ENCODE results near the gene PTPRT. TPM values are rescaled to one million over a fixed set of nuclear protein-coding genes. Genes with fewer than 3 reads are reported as not detected.

PTPRT gene
- total RNA-seq, 1 experiment from 2014 or later = not detected

DNA sequence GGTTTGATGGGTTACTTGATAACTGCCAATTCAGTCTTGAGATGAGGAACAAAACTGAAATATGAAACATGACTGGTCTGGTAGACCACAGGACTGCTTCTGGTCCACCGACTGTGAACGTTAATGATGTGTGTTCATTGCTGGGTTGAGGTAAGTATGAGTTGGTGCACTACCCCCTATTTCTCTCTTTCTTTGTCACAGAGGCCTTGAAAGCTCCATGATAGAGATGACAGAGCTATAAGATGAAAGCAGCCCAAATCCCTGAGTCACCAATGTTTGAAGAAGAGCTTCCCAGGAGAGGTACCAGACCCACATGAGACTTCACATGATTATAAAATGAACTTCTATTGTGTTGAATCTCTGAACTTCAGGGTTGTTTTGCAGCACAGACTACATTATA is 555.5 kb downstream of the PTPRT start:
- DNase-seq (ENCODE audit: low spot score) = no peak

DNA sequence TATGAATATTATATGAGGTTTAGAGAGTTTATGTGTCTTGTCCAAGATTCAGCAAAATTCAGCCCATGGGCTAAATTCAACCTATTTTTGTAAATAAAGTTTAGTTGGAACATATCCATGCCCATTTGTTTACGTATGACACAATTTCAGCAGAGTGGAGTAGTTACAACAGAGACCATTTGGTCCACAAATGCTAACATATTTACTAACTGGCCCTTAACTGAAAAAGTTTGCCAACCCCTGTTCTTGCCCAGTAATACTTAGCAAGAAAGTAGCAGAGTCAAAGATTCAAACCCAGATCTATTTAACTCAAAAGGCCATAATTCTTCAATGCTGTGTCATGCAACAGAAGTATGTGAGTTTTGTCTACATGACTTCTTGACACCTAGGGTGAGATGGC is 561.0 kb downstream of the PTPRT start:
- DNase-seq (ENCODE audit: low spot score) = no peak

DNA sequence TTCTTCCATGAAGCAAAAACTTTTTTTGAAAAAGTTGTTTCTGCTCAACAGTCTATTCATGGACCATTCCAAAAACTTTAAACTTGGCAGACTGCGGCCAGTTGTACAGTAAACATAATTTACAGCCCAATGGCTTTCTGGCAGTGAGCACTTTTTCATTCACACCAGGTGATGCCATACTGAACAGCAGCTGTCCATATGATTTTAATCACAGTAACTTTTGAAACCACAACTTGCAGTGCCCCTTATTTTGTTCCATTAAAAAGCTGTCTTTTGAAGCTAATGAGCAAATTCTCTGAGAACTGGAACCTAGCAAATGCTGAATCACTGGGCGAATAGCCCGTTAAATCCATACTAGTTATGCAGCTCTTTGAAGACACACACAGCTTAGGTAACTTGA is 576.6 kb downstream of the PTPRT start:
- DNase-seq (ENCODE audit: low spot score) = no peak

DNA sequence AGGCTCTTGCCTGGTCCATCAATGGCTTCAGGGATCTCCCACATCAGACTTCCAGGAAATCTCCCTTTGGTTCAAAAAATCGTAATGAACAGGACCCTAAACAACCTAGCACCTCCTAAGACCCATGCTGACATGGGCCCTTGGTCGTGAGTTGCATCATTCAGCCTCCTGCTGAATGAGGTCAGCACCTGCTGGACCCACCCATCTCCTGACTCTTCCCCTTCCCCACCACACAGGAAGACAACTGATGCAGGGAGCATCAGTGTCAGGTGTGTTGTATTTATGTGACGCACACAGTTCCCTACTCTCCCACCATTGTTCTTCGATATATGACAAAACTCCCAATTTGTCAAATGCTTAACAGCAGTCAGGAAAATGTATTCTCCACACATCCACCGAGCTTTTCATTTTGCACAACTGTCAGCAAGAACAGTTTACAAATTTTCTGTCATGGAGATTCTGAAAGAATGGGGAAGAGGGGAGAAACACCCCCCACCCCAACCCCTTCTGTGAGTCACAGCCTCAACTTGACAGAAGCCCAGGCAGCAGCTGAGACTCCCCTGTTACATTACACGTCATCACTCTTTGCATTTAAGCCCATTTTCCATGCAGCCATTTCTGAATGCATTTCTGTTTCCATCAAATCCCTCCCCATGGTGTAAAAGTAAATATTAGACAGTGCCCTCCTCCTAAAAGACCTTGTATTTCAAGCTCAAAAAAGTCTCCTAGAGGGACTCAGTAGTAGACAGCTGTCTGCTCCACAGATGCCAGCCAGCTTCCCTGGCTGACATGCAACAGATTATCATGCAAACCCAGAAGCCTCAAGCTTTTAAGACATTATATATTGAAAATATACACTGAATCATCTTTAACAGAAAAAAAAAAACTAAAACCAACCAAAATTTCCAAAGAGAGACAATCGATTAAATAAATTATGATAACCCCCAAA is 577.5 kb downstream of the PTPRT start:
- no peak for DNase-seq (ENCODE audit: low spot score)

DNA sequence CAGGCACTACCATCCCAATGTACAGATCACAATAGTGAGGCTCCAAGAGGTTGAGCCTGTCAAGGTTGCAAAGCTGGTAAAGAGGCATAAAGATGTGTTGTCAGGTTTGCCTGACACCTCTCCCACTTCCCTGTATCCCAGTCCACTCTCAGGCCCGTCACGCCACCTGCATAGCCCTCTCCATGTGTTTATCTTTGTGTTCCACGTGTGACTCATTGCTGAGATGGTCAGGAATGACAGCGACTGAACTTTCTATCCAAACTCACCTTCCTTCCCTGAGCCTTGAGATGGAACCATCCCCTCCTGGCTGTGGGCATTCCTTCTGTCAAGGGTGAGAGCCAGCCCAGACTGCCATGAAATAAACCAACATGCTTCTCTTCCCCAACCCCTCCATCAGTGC is 578.3 kb downstream of the PTPRT start:
- DNase-seq (ENCODE audit: low spot score) = no peak

DNA sequence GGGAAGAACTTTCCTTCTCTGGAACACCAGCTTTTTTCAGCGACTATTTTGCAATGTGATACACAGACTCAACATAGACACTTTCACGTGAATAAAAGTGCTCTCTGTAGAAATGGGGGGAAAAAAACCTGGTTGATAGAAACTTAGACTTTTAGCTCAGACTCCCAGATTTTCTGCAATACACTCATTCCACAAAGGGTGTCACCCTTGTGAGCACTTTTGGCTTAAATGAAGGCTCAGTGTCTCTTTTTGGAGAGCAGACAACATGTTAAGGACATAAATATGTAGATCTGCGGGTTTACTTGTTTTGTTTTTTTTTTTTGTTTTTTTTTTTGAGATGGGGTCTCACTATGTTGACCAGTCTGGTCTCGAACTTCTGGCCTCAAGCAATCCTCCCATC is 579.6 kb downstream of the PTPRT start:
- DNase-seq (ENCODE audit: low spot score) = no peak

DNA sequence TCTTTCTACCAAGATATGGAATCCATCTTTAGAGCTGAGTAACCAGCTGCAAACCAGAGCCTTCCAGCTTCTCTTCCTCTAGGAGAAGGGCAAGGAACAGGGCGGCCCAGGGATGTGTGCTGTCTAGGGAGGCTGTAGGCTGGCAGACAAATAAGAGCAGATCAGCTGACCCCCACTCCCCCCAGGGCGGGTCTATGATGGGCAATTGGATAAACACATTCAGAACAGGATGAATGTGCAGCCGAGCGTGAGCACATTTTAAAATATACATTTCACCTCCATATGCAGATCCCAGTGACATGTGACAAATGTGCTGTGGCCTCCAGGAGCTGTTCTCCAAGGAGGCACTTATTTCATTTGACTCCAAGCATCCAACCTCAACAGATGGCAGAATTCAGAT is 580.1 kb downstream of the PTPRT start:
- DNase-seq (ENCODE audit: low spot score) = no peak

DNA sequence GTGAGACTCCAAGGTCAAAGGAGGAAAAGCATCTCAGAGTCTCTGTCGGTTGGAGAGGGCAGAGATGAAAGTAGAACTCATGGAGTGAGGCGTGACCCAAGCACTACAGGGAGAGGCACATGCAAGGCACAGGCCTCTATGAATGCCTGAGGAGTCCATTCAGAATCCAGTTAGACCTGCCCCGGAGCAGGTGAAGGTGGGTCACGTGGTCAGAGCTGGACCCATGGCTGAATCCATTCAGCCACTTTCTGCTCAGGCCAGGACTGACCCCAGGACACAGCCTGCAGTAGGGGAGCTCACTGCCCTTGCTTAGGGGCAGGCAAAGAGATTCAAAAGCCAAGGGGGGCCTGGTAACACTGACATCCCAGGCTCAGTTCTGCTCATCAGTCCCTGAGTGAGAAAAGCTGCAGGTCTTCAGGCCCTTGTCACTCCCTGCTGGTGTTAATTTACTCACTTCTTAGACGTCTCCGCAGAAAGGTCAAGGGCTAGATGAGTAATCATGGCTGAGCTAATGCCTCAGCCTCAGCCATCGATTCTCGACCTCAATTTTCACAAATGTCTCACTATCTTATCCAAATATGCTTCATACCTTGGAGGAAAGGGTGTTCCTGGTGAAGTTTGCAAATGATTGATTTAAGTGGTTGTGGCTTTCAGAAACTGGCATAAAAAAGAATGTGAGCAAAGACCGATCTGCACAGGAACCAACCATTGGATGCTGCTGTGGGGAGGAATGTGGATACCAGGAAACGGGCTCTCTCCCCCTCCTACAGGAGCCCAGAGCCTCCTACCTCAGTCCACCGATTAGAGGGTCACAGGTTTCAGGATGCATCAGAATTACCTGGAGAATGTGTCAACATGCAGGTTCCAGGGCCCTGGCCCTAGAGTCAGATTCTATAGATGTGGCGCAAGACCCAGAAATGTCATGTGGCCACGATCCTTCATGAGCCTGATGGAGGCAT is 584.4 kb downstream of the PTPRT start:
- DNase-seq (ENCODE audit: low spot score) = no peak

DNA sequence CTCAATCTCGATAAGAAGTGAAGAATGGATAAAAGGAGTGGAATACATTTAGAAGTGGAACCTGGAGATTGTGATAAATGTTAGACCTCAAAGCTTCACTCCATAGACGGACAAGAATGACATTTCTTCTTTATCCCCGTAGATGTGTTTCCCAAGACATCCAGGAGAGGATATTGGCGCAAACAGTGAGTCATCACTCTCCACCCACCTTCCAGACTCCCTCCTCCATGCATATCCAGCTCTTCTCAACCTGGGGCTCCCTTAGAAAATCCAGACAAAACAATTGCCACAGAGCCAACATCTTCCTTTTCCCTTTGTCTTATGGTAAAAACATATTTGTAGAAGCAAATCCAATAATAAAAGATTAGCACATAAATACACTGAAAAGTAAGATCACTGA is 586.1 kb downstream of the PTPRT start:
- no peak for DNase-seq (ENCODE audit: low spot score)

DNA sequence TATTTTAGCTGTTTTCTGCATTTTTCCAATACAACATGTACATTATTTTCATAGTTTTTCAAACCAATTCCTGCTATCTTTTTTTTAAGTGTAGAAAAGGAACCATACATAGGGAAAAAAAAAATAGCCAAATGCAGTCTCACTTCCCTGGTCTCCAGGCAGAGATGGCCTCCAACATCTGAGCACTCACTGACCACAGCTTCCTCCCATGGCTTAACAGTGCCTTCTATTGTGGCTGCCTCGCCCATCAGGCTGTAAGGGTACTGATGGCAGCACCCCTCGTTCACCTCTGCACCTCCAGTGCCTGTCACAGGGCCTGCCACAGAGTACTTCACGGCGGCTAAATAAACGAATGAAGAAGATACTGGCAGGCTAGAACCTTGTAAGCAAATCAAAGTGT is 591.1 kb downstream of the PTPRT start:
- no peak for DNase-seq (ENCODE audit: low spot score)

DNA sequence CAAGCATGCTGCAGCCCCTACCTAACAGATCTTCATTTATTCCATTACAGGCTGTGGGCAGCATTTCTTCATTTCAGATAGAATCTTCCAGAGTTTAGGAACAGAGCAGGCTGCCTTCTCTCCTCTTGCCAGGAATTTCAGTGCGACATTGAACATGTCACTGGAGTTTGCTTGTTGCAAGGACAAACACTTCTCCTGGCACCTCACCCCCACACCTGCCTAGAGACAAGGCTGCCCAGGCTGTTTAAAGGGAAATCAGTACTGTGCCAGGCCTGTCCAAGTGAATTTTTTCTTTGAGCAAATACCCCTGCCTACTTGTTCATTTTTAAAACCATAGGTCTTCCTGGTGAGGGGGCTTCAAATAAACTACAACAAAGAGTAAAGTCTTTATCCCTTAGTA is 594.1 kb downstream of the PTPRT start:
- no peak for DNase-seq (ENCODE audit: low spot score)

DNA sequence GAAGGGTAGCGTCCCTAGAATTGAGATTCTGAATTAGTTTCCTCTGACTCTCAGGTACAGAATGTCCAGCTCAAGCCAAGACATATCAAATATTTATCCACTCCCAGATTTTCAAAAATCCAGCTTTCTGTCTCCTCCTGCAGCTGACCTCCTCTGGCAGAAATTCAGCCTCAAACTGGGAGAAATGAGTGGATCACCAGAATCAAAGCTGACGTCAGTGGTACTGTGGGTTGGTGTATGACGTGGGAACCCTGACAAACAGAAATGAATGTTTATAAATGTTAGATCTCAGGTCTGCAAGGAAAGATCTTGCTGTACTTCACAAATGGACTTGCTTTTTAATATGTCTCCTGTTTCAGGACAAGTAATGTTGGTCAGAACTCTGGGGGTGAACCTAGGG is 595.0 kb downstream of the PTPRT start:
- DNase-seq (ENCODE audit: low spot score) = no peak

DNA sequence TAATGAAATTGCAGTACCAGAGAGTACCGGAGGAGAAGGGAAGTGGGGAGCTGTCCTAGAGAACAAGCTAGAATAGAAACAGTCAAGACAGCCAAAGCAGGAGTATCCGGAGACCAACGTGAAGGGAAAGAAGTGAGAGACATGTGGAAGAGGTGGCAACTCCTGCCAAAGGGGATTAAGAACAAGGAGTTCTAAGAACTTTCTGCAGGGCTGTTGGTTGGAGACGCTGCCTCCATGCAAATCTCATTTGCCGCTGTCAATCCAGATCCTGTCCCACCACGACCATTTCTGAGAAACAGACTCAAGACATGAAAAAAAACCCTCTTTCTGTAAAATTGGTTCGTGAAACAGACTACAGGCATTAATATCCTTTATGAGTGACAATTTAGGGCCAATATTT is 595.7 kb downstream of the PTPRT start:
- DNase-seq (ENCODE audit: low spot score) = no peak

DNA sequence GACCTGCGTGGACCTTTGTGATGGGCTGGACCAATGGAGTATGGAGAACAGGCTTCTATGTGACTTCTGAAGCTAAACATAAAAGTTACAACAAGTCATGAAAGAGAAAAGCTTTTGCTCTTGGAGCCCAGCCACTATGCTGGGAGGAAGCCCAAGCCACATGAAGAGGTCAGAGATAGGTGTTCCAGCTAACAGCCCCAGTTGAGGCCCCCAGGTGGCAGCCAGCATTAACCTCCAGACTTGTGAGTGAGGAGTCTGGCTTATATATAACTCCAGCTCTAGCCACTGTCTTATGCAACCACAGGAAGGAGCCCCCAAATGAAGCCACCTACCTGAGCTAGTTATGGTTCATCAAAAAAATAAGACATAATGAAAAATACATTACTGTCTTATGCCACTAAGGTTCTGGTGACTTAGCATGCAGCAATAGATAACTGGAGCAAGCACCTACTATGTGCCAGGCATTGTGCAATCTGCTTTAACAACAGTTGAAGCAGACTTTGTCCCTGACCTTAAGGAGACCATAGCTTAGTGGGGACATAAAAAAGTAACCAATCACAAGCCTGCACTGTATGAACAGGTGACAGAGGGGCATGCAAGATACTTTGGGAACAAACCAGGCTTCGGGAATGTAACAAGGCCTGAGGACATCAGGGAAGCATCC is 599.6 kb downstream of the PTPRT start:
- no peak for DNase-seq (ENCODE audit: low spot score)

DNA sequence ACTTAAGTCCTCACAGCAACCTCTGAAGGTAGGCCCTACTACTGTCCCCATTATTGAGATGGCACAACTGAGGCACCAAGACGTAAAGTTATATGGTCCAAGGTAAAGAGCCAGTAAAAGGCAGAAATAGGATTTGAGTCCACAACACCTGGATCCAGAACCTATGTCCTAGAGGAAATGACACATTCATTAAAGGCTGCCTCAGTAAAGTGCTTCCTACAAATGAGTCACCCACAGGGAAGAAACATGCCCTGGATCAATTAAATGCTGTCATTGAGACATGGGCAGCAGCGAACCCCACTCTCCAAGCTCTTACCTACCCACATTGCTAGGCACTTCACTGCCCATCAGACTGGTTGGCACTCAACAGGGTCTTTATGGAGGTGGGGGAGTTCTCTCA is 600.9 kb downstream of the PTPRT start:
- no peak for DNase-seq (ENCODE audit: low spot score)

DNA sequence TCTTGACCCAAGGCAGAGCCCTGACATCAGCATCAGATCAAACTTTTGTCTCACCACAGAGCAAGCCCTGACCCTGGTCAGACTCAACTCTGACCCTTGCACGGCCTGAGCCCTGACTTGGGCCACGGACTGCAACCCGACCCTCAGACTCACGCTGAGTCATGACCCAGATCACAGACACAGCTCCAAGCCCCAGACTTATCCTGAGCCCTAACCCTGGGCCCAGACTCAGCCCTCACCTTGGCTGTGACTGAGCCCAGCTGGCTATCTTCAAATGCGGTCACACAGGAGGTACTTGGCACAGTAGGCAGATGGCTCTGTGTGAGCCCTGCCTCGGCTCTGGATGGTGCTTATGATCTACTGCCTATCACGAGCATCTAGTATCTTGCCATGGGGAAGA is 602.3 kb downstream of the PTPRT start:
- DNase-seq (ENCODE audit: low spot score) = no peak

DNA sequence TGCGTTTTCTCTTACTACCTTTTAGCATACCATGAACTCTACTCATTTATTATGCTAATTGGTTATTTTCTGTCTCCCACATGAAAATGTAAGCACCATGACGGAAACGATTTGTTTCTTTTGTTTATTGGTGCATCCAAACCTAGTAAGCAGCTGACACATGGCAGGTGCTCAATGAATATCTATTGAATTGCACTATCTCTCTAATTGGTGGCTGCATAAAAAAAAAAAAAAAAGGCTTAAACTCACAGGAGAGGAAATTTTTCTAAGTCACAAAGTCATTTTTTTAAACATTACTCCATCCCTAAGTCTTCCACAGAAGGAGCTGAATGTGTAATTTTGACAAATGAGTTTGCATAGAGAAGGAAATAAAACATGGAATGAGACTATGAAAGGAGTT is 608.4 kb downstream of the PTPRT start:
- no peak for DNase-seq (ENCODE audit: low spot score)

DNA sequence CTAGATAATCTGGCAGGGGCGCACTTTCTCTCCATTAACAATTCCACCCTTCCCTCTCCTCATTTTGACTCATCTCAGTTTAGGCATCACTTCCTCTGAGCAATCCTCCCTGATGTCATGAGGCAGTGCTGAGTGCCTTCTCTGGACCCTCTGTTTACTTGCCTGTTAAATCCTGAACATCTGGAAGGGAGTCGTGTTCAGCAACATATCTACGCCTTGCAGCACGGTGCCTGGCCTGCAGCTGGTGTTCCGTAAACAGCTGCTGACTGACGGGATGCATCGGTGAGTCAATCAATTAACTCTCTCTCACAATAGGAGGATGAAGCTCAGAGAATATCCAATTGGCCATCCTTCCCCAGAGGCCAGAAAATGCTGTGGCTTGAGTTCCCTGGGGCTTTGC is 613.5 kb downstream of the PTPRT start:
- DNase-seq (ENCODE audit: low spot score) = no peak

DNA sequence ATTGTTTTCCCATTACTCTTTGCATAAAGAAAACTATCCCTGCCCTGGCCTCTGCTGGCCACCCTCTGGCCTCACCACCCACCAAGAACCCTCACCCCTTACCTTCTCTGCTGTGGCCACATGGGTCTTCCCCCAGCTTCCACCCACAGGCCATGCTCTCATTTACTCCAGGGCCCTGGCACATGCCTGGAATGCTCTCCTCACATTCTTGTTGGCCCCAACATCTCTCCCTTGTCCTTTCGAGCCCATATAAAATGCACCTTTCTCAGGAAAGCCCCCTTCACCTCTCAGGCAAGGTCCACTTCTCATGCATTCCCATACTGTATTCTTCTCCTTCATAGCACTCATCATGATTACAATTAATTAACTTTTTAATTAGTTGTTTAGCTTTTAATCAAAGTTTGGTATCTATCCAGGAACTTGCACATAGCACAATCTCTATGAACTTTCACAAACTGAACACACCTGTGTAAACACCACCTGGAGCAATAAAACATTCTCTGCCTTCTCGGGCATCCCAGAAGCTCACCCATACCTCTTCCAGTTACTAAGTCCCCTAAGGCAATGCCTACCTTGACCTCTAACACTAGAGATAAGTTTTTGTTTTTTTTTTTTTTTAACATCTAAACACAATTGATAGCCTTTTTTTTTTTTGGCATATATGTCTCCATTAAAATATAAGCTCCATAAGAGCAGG is 617.2 kb downstream of the PTPRT start:
- no peak for DNase-seq (ENCODE audit: low spot score)

DNA sequence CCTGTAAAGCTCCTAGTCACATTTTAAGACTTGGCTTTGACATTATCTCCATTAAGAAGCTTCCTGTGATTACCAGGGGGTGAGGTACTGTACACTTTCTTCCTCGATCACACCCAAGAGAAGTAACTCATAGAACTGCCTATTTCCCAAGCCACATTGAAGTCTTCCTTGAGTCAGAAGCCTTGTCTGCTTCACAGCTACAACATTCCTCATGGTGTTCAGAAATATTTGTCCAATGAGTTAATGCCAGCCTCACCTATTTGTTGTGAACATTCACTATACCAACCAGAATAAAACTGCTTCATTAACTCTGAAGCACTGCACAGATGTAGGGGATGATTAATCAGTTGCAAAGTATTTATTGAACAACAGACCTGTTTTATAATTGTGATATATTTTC is 622.3 kb downstream of the PTPRT start:
- DNase-seq (ENCODE audit: low spot score) = no peak

DNA sequence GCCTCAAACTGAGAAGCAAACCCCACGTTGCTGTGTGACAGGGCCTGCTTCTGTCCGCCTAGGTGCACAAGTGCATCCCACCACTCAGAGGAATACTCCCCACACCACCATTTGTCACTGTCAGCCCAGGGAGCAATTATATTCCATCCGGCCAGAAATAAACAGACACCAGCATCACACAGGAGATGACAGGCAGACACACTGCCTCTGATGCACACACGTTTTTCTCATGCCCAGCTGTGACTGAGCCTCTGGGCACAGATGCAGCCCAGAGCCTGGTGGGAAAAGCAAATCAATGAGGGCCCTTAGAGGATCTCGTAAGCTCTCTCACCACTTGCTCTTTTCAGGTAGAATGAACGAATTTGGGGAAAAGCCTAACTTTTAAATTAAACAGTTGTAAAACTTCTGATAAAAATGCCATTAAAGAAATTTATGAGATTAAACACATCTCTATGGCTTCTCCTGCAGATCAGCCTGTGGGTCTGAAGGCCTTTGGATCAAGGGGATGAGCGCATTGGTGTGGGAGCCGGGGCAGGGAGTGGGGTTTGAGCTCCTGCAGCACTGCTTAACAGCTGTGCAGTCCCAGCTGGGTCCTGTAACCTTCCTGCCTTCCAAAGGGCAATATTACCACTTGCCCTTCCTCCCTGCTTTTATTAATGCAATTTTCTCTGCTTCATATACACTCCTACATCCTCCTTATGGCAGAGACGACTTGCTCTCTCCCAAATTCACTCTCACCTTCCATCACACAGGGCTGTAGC is 624.3 kb downstream of the PTPRT start:
- DNase-seq (ENCODE audit: low spot score) = no peak
